WTC11 (cell line): Measurements from ENCODE around the gene OR52J3. TPM values are rescaled to one million over a fixed set of nuclear protein-coding genes. Genes with fewer than 3 reads are reported as not detected.

Experiments used
- ATAC-seq: fragments of 200-7000 bp; cut with Tn5 transposase; 2 replicates; pipeline ENCODE4 v1.10.0; 2021; ENCODE audit warnings: mild to moderate bottlenecking, moderate library complexity
- CTCF ChIA-PET: fragments of 300-600 bp; sonication (Branson Sonifier 250); formaldehyde crosslinking; loops from one replicate; lab custom pipeline; 2021; ENCODE audit warnings: antibody characterized with exemption; lab: Charles Lee
- POLR2A ChIA-PET: fragments of 350-600 bp; sonication (Branson Sonifier 250); formaldehyde crosslinking; loops from one replicate; lab custom pipeline; 2021; ENCODE audit warnings: antibody characterized with exemption; lab: Charles Lee
- DNase-seq: peaks from one replicate; pipeline ENCODE4 v3.0.0; 2021; ENCODE audit warnings: low spot score
- H3K27ac Mint-ChIP-seq: 2 replicates; pipeline ENCODE4 v1.8.0; 2021; ENCODE audit warnings: mixed read lengths
- H3K27me3 Mint-ChIP-seq: 2 replicates; pipeline ENCODE4 v1.8.0; 2021; ENCODE audit warnings: low read depth, mild to moderate bottlenecking, moderate library complexity, mixed read lengths
- H3K36me3 Mint-ChIP-seq: 2 replicates; pipeline ENCODE4 v1.8.0; 2021; ENCODE audit warnings: mixed read lengths
- H3K4me1 Mint-ChIP-seq: 2 replicates; pipeline ENCODE4 v1.8.0; 2022; ENCODE audit warnings: mixed read lengths
- H3K4me3 Mint-ChIP-seq: 2 replicates; pipeline ENCODE4 v1.8.0; 2021; ENCODE audit warnings: mild to moderate bottlenecking, moderate library complexity, mixed read lengths
- H3K9me3 Mint-ChIP-seq: 2 replicates; pipeline ENCODE4 v1.8.0; 2021; ENCODE audit warnings: mixed read lengths
- E2F1 ChIP-seq: sonication (generic); formaldehyde crosslinking; IDR thresholded peaks from 2 replicates; pipeline ENCODE4 v1.8.0; 2022; ENCODE audit warnings: mild to moderate bottlenecking, missing genetic modification reagents
- E2F5 ChIP-seq: sonication (generic); formaldehyde crosslinking; IDR thresholded peaks from 2 replicates; pipeline ENCODE4 v1.8.1; 2022; ENCODE audit warnings: mild to moderate bottlenecking, moderate library complexity, missing genetic modification reagents
- ELF4 ChIP-seq: sonication (generic); formaldehyde crosslinking; IDR thresholded peaks from 2 replicates; pipeline ENCODE4 v1.8.1; 2022; ENCODE audit warnings: low read depth, mild to moderate bottlenecking, moderate library complexity, missing genetic modification reagents
- FOXP1 ChIP-seq: sonication (generic); formaldehyde crosslinking; IDR thresholded peaks from 2 replicates; pipeline ENCODE4 v1.8.0; 2022; ENCODE audit warnings: missing genetic modification reagents, mild to moderate bottlenecking, moderate library complexity, borderline replicate concordance
- GABPB1 ChIP-seq: sonication (generic); formaldehyde crosslinking; IDR thresholded peaks from 2 replicates; pipeline ENCODE4 v1.8.1; 2023; ENCODE audit warnings: mild to moderate bottlenecking, missing genetic modification reagents
- GTF2I ChIP-seq: fragments of 250-450 bp; sonication (Bioruptor Pico); conservative IDR thresholded peaks from 2 replicates; pipeline ENCODE4 v1.4.0; 2021; ENCODE audit warnings: mild to moderate bottlenecking
- HMGA2 ChIP-seq: fragments of 250-450 bp; sonication (Bioruptor Pico); IDR thresholded peaks from 2 replicates; pipeline ENCODE4 v1.4.0; 2021; ENCODE audit warnings: mild to moderate bottlenecking, moderate library complexity
- JUN ChIP-seq: sonication (generic); formaldehyde crosslinking; IDR thresholded peaks from 2 replicates; pipeline ENCODE4 v1.8.0; 2023; ENCODE audit warnings: mild to moderate bottlenecking, missing genetic modification reagents
- NFYB ChIP-seq: sonication (generic); formaldehyde crosslinking; conservative IDR thresholded peaks from 2 replicates; pipeline ENCODE4 v1.8.0; 2022; ENCODE audit warnings: low read depth, missing genetic modification reagents
- SOX15 ChIP-seq: fragments of 250-450 bp; sonication (Bioruptor Pico); IDR thresholded peaks from 2 replicates; pipeline ENCODE4 v1.9.0; 2021; ENCODE audit warnings: mild to moderate bottlenecking
- SP1 ChIP-seq: sonication (generic); formaldehyde crosslinking; conservative IDR thresholded peaks from 2 replicates; pipeline ENCODE4 v1.8.1; 2022; ENCODE audit warnings: missing genetic modification reagents
- TP53 ChIP-seq: sonication (generic); formaldehyde crosslinking; IDR thresholded peaks from 2 replicates; pipeline ENCODE4 v1.8.1; 2023; ENCODE audit warnings: mild to moderate bottlenecking, missing genetic modification reagents
- ZNF121 ChIP-seq: sonication (generic); formaldehyde crosslinking; IDR thresholded peaks from 2 replicates; pipeline ENCODE4 v1.8.0; 2023; ENCODE audit warnings: missing genetic modification reagents
- ZNF219 ChIP-seq: sonication (generic); formaldehyde crosslinking; IDR thresholded peaks from 2 replicates; pipeline ENCODE4 v1.8.0; 2023; ENCODE audit warnings: missing genetic modification reagents, mild to moderate bottlenecking, borderline replicate concordance
- ZNF263 ChIP-seq: sonication (generic); formaldehyde crosslinking; IDR thresholded peaks from 2 replicates; pipeline ENCODE4 v1.8.1; 2022; ENCODE audit warnings: low read depth, mild to moderate bottlenecking, moderate library complexity, missing genetic modification reagents
- ZNF416 ChIP-seq: fragments of 250-450 bp; sonication (Bioruptor Pico); IDR thresholded peaks from 2 replicates; pipeline ENCODE4 v1.9.0; 2021; ENCODE audit warnings: mild to moderate bottlenecking, inconsistent platforms
- total RNA-seq: library from RNA; stranded (reverse); gene quantifications from 3 replicates; pipeline ENCODE4 v1.2.3, GENCODE V29; 2021
- TF ChIP-seq, protein P1 (sequence below): fragments of 250-450 bp; sonication (Bioruptor Pico); IDR thresholded peaks from 2 replicates; pipeline ENCODE4 v1.9.0; 2021; ENCODE audit warnings: mild to moderate bottlenecking
- TF ChIP-seq, protein P2 (sequence below): fragments of 200-600 bp; IDR thresholded peaks from 2 replicates; pipeline ENCODE4 v1.8.0; 2022; ENCODE audit warnings: antibody characterized with exemption
- TF ChIP-seq, protein P3 (sequence below): sonication (generic); formaldehyde crosslinking; IDR thresholded peaks from 2 replicates; pipeline ENCODE4 v1.8.0; 2023; ENCODE audit warnings: mild to moderate bottlenecking, missing genetic modification reagents

OR52J3 gene
- total RNA-seq, 1 experiment from 2014 or later = not detected

GRCh38 chr11:5040876-5041275 is 5.5 kb upstream of the OR52J3 start:
- ChIA-PET POLR2A (no interaction called here), CTCF (no interaction called here)

GRCh38 chr11:5042091-5042490 is 4.2 kb upstream of the OR52J3 start:
- H3K4me1 Mint-ChIP-seq = peaks cover 6% of the 10 kb centered on the region
- no peaks in the 10 kb centered on the region for H3K9me3 Mint-ChIP-seq
- H3K36me3 Mint-ChIP-seq = no peaks in the 10 kb centered on the region
- H3K4me3 Mint-ChIP-seq = no peak overlapping the region
- no peak for ATAC-seq
- CTCF ChIA-PET = no interaction called here
- POLR2A ChIA-PET = no interaction called here
- TF ChIP-seq FOXP1 = no peak
- no peak for TF ChIP-seq NFYB (CRISPR knock-in tag)
- TF ChIP-seq, protein P1, sequence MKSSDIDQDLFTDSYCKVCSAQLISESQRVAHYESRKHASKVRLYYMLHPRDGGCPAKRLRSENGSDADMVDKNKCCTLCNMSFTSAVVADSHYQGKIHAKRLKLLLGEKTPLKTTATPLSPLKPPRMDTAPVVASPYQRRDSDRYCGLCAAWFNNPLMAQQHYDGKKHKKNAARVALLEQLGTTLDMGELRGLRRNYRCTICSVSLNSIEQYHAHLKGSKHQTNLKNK (CRISPR knock-in tag) = no peak
- no peak for TF ChIP-seq GTF2I
- no peak for TF ChIP-seq ZNF263
- no peak for TF ChIP-seq E2F1
- TF ChIP-seq TP53 = no peak
- TF ChIP-seq JUN (CRISPR knock-in tag) = no peak
- TF ChIP-seq, protein P2, sequence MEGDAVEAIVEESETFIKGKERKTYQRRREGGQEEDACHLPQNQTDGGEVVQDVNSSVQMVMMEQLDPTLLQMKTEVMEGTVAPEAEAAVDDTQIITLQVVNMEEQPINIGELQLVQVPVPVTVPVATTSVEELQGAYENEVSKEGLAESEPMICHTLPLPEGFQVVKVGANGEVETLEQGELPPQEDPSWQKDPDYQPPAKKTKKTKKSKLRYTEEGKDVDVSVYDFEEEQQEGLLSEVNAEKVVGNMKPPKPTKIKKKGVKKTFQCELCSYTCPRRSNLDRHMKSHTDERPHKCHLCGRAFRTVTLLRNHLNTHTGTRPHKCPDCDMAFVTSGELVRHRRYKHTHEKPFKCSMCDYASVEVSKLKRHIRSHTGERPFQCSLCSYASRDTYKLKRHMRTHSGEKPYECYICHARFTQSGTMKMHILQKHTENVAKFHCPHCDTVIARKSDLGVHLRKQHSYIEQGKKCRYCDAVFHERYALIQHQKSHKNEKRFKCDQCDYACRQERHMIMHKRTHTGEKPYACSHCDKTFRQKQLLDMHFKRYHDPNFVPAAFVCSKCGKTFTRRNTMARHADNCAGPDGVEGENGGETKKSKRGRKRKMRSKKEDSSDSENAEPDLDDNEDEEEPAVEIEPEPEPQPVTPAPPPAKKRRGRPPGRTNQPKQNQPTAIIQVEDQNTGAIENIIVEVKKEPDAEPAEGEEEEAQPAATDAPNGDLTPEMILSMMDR = no peak
- TF ChIP-seq ZNF121 (CRISPR knock-in tag) = no peak
- TF ChIP-seq, all 79 proteins: peak for 0
- H3K27ac Mint-ChIP-seq = no peak overlapping the region
- H3K27me3 Mint-ChIP-seq = no peaks in the 10 kb centered on the region
- no peak for DNase-seq

More at GRCh38 chr11:5040876-5041275, 5.5 kb upstream of the OR52J3 start:
- Mint-ChIP-seq H3K9me3 (no peaks in the 10 kb centered on the region), H3K27ac (no peak overlapping the region), H3K4me1 (no peaks in the 10 kb centered on the region), H3K36me3 (no peaks in the 10 kb centered on the region), H3K4me3 (no peak overlapping the region), H3K27me3 (no peaks in the 10 kb centered on the region)
- DNase-seq = no peak
- no peak for ATAC-seq
- TF ChIP-seq, protein P3, sequence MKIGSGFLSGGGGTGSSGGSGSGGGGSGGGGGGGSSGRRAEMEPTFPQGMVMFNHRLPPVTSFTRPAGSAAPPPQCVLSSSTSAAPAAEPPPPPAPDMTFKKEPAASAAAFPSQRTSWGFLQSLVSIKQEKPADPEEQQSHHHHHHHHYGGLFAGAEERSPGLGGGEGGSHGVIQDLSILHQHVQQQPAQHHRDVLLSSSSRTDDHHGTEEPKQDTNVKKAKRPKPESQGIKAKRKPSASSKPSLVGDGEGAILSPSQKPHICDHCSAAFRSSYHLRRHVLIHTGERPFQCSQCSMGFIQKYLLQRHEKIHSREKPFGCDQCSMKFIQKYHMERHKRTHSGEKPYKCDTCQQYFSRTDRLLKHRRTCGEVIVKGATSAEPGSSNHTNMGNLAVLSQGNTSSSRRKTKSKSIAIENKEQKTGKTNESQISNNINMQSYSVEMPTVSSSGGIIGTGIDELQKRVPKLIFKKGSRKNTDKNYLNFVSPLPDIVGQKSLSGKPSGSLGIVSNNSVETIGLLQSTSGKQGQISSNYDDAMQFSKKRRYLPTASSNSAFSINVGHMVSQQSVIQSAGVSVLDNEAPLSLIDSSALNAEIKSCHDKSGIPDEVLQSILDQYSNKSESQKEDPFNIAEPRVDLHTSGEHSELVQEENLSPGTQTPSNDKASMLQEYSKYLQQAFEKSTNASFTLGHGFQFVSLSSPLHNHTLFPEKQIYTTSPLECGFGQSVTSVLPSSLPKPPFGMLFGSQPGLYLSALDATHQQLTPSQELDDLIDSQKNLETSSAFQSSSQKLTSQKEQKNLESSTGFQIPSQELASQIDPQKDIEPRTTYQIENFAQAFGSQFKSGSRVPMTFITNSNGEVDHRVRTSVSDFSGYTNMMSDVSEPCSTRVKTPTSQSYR (CRISPR knock-in tag) = no peak
- TF ChIP-seq ELF4 (CRISPR knock-in tag) (no peak), ZNF219 (CRISPR knock-in tag) (no peak), HMGA2 (CRISPR knock-in tag) (no peak), GABPB1 (no peak), ZNF416 (CRISPR knock-in tag) (no peak), E2F5 (CRISPR knock-in tag) (no peak), ZNF263 (no peak), SOX15 (CRISPR knock-in tag) (no peak), SP1 (CRISPR knock-in tag) (no peak)
- TF ChIP-seq, protein P2 = no peak
